ENCODE results near the gene PRAC1.

DNA sequence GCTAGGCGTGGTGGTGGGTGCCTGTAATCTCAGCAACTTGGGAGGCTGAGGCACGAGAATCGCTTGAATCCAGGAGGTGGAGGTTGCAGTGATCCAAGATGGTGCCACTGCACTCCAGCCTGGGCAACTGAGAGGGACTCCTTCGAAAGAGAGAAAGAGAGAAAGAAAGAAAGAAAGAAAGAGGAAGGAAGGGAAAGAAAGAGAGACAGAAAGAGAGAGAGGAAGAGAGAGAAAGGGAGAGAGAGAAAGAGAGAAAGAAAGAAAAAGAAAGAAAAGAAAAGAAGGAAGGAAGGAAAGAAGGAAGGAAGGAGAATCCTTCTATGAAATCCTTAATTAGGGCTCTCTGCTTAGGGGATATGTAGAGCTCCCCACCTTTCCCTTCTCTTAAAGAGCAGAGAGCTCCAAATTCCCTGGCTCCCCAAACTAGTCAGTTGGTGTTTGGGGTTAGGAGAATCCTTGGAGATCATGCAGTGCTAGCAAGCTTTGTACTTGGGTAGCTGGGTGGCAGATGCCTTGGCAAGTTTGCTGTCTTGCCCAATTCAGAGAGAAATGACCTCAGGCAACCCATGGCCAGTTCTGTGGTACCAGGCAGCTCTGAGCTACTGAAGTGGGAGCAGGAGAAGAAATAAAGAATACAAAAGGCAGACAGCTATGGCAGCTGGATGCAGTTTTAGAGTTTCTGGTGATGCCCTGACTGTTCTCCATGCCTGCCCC is 15.2 kb upstream of the PRAC1 start:
- TF ChIP-seq ZNF138 (CRISPR knock-in tag; conservative IDR thresholded peaks at IDR 0.05) (no peak), ATF1 (CRISPR knock-in tag; IDR thresholded peaks at IDR 0.05) (no peak), ESRRA (CRISPR knock-in tag; IDR thresholded peaks at IDR 0.05; ENCODE audit: borderline replicate concordance) (no peak), ZNF317 (CRISPR knock-in tag; IDR thresholded peaks at IDR 0.05; ENCODE audit: borderline replicate concordance, low read depth) (no peak), FOXP1 (CRISPR knock-in tag; IDR thresholded peaks at IDR 0.05; ENCODE audit: borderline replicate concordance) (no peak), ELF4 (CRISPR knock-in tag; IDR thresholded peaks at IDR 0.05; ENCODE audit: low read depth) (no peak), PRRX2 (CRISPR knock-in tag; IDR thresholded peaks at IDR 0.05) (no peak), MXD4 (CRISPR knock-in tag; IDR thresholded peaks at IDR 0.05; ENCODE audit: borderline replicate concordance) (no peak)
- TF ChIP-seq, protein P1, sequence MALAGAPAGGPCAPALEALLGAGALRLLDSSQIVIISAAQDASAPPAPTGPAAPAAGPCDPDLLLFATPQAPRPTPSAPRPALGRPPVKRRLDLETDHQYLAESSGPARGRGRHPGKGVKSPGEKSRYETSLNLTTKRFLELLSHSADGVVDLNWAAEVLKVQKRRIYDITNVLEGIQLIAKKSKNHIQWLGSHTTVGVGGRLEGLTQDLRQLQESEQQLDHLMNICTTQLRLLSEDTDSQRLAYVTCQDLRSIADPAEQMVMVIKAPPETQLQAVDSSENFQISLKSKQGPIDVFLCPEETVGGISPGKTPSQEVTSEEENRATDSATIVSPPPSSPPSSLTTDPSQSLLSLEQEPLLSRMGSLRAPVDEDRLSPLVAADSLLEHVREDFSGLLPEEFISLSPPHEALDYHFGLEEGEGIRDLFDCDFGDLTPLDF (CRISPR knock-in tag; IDR thresholded peaks at IDR 0.05) = no peak
- TF ChIP-seq, protein P2, sequence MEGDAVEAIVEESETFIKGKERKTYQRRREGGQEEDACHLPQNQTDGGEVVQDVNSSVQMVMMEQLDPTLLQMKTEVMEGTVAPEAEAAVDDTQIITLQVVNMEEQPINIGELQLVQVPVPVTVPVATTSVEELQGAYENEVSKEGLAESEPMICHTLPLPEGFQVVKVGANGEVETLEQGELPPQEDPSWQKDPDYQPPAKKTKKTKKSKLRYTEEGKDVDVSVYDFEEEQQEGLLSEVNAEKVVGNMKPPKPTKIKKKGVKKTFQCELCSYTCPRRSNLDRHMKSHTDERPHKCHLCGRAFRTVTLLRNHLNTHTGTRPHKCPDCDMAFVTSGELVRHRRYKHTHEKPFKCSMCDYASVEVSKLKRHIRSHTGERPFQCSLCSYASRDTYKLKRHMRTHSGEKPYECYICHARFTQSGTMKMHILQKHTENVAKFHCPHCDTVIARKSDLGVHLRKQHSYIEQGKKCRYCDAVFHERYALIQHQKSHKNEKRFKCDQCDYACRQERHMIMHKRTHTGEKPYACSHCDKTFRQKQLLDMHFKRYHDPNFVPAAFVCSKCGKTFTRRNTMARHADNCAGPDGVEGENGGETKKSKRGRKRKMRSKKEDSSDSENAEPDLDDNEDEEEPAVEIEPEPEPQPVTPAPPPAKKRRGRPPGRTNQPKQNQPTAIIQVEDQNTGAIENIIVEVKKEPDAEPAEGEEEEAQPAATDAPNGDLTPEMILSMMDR (IDR thresholded peaks at IDR 0.05) = no peak
- TF ChIP-seq, protein P3, sequence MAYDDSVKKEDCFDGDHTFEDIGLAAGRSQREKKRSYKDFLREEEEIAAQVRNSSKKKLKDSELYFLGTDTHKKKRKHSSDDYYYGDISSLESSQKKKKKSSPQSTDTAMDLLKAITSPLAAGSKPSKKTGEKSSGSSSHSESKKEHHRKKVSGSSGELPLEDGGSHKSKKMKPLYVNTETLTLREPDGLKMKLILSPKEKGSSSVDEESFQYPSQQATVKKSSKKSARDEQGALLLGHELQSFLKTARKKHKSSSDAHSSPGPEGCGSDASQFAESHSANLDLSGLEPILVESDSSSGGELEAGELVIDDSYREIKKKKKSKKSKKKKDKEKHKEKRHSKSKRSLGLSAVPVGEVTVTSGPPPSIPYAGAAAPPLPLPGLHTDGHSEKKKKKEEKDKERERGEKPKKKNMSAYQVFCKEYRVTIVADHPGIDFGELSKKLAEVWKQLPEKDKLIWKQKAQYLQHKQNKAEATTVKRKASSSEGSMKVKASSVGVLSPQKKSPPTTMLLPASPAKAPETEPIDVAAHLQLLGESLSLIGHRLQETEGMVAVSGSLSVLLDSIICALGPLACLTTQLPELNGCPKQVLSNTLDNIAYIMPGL (CRISPR knock-in tag; IDR thresholded peaks at IDR 0.05) = no peak
